ENCODE data around the gene KDM1A. TPM values are rescaled to one million over a fixed set of nuclear protein-coding genes. Genes with fewer than 3 reads are reported as not detected.

Gene KDM1A
- total RNA-seq, 1 donor from 2014 or later = 28.7 TPM

DNA sequence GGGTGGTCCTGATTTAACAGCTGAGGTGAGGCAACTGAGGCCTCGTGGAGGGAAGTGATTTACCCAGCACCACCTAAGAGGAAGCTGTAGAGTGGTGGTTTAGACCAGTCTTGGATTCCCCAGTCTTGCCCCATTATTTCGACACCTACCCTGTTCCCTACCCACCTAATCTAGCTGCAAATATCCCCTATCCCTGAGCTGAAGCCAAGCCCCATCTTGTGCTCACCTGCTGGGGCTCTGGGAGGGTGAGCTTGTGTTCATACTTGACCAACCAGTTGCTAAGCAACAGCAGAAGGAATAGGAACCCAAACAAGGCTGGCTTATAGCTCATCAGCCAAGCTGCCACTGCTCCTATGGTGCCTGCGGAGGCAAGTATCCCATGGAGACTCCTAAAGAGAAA is 5.6 kb upstream of the KDM1A start:
- Histone ChIP-seq H3K4me1 (no peaks in the 10 kb centered on the region), H3K27ac (no peak overlapping the region), H3K4me3 (no peak overlapping the region), H3K27me3 (no peaks in the 10 kb centered on the region), H3K9me3 (no peaks in the 10 kb centered on the region), H3K36me3 (no peaks in the 10 kb centered on the region)
- intact Hi-C loops (cut with DNase I) = no loop called here
- DNase-seq (ENCODE audit: low spot score in 2 of 2) = no peak
- no peak for TF ChIP-seq CTCF (IDR thresholded peaks at IDR 0.05)

DNA sequence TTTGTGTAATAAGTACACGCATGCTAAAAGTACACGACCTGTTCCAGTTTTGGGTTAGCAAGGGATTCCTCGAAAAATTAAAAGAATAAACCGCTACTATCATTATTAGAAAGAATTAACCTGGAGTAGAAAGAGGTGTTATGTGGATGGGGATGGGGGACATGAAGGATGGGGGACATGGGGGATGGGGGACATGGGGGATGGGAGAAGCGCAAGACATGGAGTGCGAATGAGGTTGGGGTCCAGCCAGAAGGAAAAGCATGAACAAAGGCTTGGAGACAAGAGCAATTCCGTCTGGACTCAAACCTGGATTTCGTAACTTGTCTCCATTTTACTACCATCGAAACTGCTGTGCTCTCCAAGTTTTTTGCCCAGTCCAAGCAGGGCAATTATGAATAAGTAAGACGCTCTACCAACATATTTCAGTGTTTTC is 591 bp upstream of the KDM1A start:
- Histone ChIP-seq H3K27ac (peak overlapping the region in 1 of 2 donors; percentile 53), H3K27me3 (no peaks in the 10 kb centered on the region), H3K9me3 (no peaks in the 10 kb centered on the region), H3K4me1 (no peaks in the 10 kb centered on the region), H3K36me3 (no peaks in the 10 kb centered on the region), H3K4me3 (peak overlapping the region; percentile 74 to 79)
- no peak for DNase-seq (ENCODE audit: low spot score in 2 of 2)
- intact Hi-C loops (cut with DNase I) = loop anchor here (5.0 kb wide), 1 partner anchor 159 kb away; no protein-coding TSS in a partner anchor
- no peak for TF ChIP-seq CTCF (IDR thresholded peaks at IDR 0.05)

GRCh38 chr1:23019863-23020625 is 776 bp downstream of the KDM1A start:
- no peak for TF ChIP-seq CTCF (IDR thresholded peaks at IDR 0.05)
- Histone ChIP-seq H3K4me3 (peak overlapping the region; percentile 74 to 79), H3K36me3 (no peaks in the 10 kb centered on the region), H3K27me3 (no peaks in the 10 kb centered on the region), H3K4me1 (no peaks in the 10 kb centered on the region), H3K27ac (peak overlapping the region; percentile 68 to 78), H3K9me3 (no peaks in the 10 kb centered on the region)
- DNase-seq (ENCODE audit: low spot score in 2 of 2) = no peak
- intact Hi-C loops (cut with DNase I) = loop anchor here (5.0 kb wide), 1 partner anchor 157 kb away; no protein-coding TSS in a partner anchor

GRCh38 chr1:23020706-23021405 is 1.6 kb downstream of the KDM1A start:
- intact Hi-C loops (cut with DNase I) = no loop called here
- Histone ChIP-seq H3K4me3 (peak overlapping the region; percentile 74 to 79), H3K36me3 (no peaks in the 10 kb centered on the region), H3K4me1 (no peaks in the 10 kb centered on the region), H3K27ac (no peak overlapping the region), H3K27me3 (no peaks in the 10 kb centered on the region), H3K9me3 (no peaks in the 10 kb centered on the region)
- no peak for DNase-seq (ENCODE audit: low spot score in 2 of 2)
- TF ChIP-seq CTCF (IDR thresholded peaks at IDR 0.05) = no peak

- Histone ChIP-seq H3K27me3 (no peaks in the 10 kb centered on the region), H3K4me1 (no peaks in the 10 kb centered on the region), H3K36me3 (no peaks in the 10 kb centered on the region), H3K4me3 (no peak overlapping the region), H3K9me3 (no peaks in the 10 kb centered on the region), H3K27ac (no peak overlapping the region)
- no peak for DNase-seq (ENCODE audit: low spot score in 2 of 2)
- no peak for TF ChIP-seq CTCF (IDR thresholded peaks at IDR 0.05)
- intact Hi-C loops (cut with DNase I) = no loop called here
Observed at GRCh38 chr1:23021834-23022233, 2.6 kb downstream of the KDM1A start.

All from ascending aorta (tissue), 2 donors.